Spleen (tissue), 11 donors: ENCODE data around the gene F8. TPM values are rescaled to one million over a fixed set of nuclear protein-coding genes. Genes with fewer than 3 reads are reported as not detected.

Experiments used
- DNase-seq: peaks from one replicate; pipeline ENCODE4 v3.0.0-alpha.2; 2020
- H3K27ac ChIP-seq, 8 donors: fragments of 200-600 bp; sonication (generic) in 7 of 8; 1 replicate in 4 of 8; 2 replicates in 4 of 8; pipeline versions ENCODE4 v1.5.0 to v1.8.0; 2016 to 2021; ENCODE audit warnings: inconsistent platforms in 4 of 8, mild to moderate bottlenecking in 4 of 8, moderate library complexity in 1 of 8
- H3K27me3 ChIP-seq, 7 donors: fragments of 200-600 bp; sonication (generic) in 6 of 7; replicated peaks in 1 of 7; 1 replicate in 4 of 7; 2 replicates in 3 of 7; pipeline versions ENCODE4 v1.5.0 to v1.8.0; 2016 to 2021; ENCODE audit warnings: inconsistent platforms in 3 of 7, mild to moderate bottlenecking in 1 of 7
- H3K36me3 ChIP-seq, 6 donors: fragments of 200-600 bp; sonication (generic) in 5 of 6; 1 replicate in 4 of 6; 2 replicates in 2 of 6; pipeline versions ENCODE4 v1.5.0 to v1.8.0; 2016 to 2021; ENCODE audit warnings: inconsistent platforms in 2 of 6
- H3K4me1 ChIP-seq, 6 donors: fragments of 200-600 bp; sonication (generic) in 5 of 6; 1 replicate in 3 of 6; 2 replicates in 3 of 6; pipeline versions ENCODE4 v1.5.0 to v1.8.0; 2016 to 2021; ENCODE audit warnings: inconsistent platforms in 3 of 6
- H3K4me3 ChIP-seq, 8 donors: fragments of 200-600 bp; sonication (generic) in 7 of 8; 1 replicate in 4 of 8; 2 replicates in 4 of 8; pipeline versions ENCODE4 v1.5.0 to v1.8.0; 2016 to 2021; ENCODE audit warnings: inconsistent platforms in 4 of 8, mild to moderate bottlenecking in 4 of 8, moderate library complexity in 2 of 8
- H3K9me3 ChIP-seq, 8 donors: fragments of 200-600 bp; sonication (generic) in 7 of 8; 1 replicate in 4 of 8; 2 replicates in 4 of 8; pipeline versions ENCODE4 v1.5.0 to v1.8.0; 2016 to 2021; ENCODE audit warnings: inconsistent platforms in 4 of 8
- CTCF ChIP-seq, 11 experiments: fragments of 200-600 bp in 7 of 11; fragments of 450-650 bp in 4 of 11; sonication (generic) in 4 of 11; IDR thresholded peaks in 8 of 11; conservative IDR thresholded peaks in 3 of 11; 1 replicate in 7 of 11; 2 replicates in 4 of 11; pipeline versions ENCODE4 v1.4.0 to v1.8.0; 2016 to 2021; ENCODE audit warnings: antibody characterized with exemption in 11 of 11, inconsistent platforms in 4 of 11, mild to moderate bottlenecking in 1 of 11
- POLR2A ChIP-seq, 3 donors: fragments of 450-650 bp; IDR thresholded peaks; one replicate each; pipeline ENCODE4 v1.5.1; 2017; ENCODE audit warnings: antibody characterized with exemption in 3 of 3, mild to moderate bottlenecking in 1 of 3
- POLR2AphosphoS5 ChIP-seq, 3 donors: sonication (generic); formaldehyde crosslinking; IDR thresholded peaks; one replicate each; pipeline ENCODE4 v1.5.1; 2017; ENCODE audit warnings: antibody characterized with exemption in 3 of 3
- WGBS, 5 donors: extraction: QIAGEN DNeasy Blood & Tissue Kit in 3 of 5; methylation state at CpG; one replicate each; pipeline versions ENCODE4 v1.1.5 to v1.1.7; 2013 to 2018; 5-methylcytosine and 5-hydroxymethylcytosine counted together
- intact Hi-C: fragments of 100-400 bp; cut with DNase I; formaldehyde crosslinking; loops from one replicate; pipeline ENCODE4 v1.15.0; 2023; ENCODE audit warnings: low total_unique reads
- polyA plus RNA-seq, 3 donors: library from polyadenylated mRNA; stranded (reverse); fragments of 200-250 nt; gene quantifications; one replicate each; pipeline ENCODE4 v1.2.1, GENCODE V29; 2013
- total RNA-seq, 7 donors: library from RNA; depleted of rRNA in 3 of 7; stranded (reverse); fragments of >200 nt in 3 of 7; fragmentation: NEBNext Ultra II Directional in 4 of 7; extraction: Animal tissue kit (Norgen Biotek cat#: 25700) in 4 of 7; gene quantifications; one replicate each; pipeline versions ENCODE4 v1.1.0 to v1.2.1, GENCODE V29; 2016 to 2021
- donor health status: healthy with polysubstance abuse.
- donor health status: DM: no; HTN: no; CAD: no; lungs with moderate emphysema.
- donor health status: DM: no; HTN: no; CAD: no.
- donor health status: Bipolar disorder and iron deficiency.
- donor health status: healthy.
- donor health status: DM: no; HTN: no; CAD: no.
- donor health status: DM: yes; HTN: yes; CAD: no.

Gene F8
- total and polyA plus RNA-seq, 10 donors: 3.4 to 135 (median 67.9) TPM

- H3K4me1 ChIP-seq: no peaks in the 10 kb centered on the region
- intact Hi-C loops: no loop called here
- H3K27ac ChIP-seq: no peak overlapping the region
- H3K27me3 ChIP-seq: no peaks in the 10 kb centered on the region
- H3K36me3 ChIP-seq: no peaks in the 10 kb centered on the region
- no peak for TF ChIP-seq CTCF (IDR thresholded peaks at IDR 0.05 in 8 of 11, conservative IDR thresholded peaks at IDR 0.05 in 3 of 11)
- no peaks in the 10 kb centered on the region for H3K9me3 ChIP-seq
- DNase-seq: no peak
- H3K4me3 ChIP-seq: no peak overlapping the region
- 79 to 93% (median 90%) methylated on average over 1 of the region's 1 CpG for WGBS, 5 donors
Measured at GRCh38 chrX:154991476-154991875, 31.0 kb downstream of the F8 start.

GRCh38 chrX:154991039-154991438 is 31.5 kb downstream of the F8 start:
- Histone ChIP-seq H3K9me3 (no peaks in the 10 kb centered on the region), H3K27me3 (no peaks in the 10 kb centered on the region), H3K36me3 (no peaks in the 10 kb centered on the region), H3K4me1 (no peaks in the 10 kb centered on the region), H3K4me3 (no peak overlapping the region), H3K27ac (no peak overlapping the region)
- no peak for DNase-seq
- TF ChIP-seq CTCF (IDR thresholded peaks at IDR 0.05 in 8 of 11, conservative IDR thresholded peaks at IDR 0.05 in 3 of 11): no peak
- no peak for TF ChIP-seq POLR2A (IDR thresholded peaks at IDR 0.05)
- intact Hi-C loops: no loop called here
- WGBS, 5 donors: 53 to 84% (median 66%) methylated on average over 3 of the region's 3 CpGs

DNA sequence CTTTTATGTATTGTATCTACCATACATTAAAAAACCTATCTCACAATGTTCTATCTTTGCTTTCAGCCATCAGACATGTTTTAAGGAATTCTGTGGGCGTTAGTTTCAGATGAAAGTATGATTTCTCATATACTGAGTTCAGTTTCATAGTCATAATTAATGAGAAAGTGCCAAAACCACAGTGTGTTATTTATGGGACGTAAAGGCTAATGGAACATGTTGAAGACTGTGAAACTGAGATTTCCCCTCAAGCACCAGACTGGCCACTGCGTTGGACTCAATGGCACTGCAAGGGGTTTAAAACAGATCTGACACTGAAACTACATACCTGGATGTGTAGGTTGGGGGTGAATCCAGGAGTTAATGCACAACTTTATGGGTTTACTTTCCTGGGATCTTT is 32.0 kb downstream of the F8 start:
- TF ChIP-seq CTCF (IDR thresholded peaks at IDR 0.05 in 8 of 11, conservative IDR thresholded peaks at IDR 0.05 in 3 of 11) (no peak), POLR2AphosphoS5 (IDR thresholded peaks at IDR 0.05) (no peak), POLR2A (IDR thresholded peaks at IDR 0.05) (no peak)
- H3K27me3 ChIP-seq: no peaks in the 10 kb centered on the region
- WGBS, 5 donors: 52 to 83% (median 66%) methylated on average over 3 of the region's 3 CpGs
- intact Hi-C loops: no loop called here
- no peak for DNase-seq
- H3K4me1 ChIP-seq: no peaks in the 10 kb centered on the region
- no peak overlapping the region for H3K27ac ChIP-seq
- H3K4me3 ChIP-seq: no peak overlapping the region
- no peaks in the 10 kb centered on the region for H3K9me3 ChIP-seq
- no peaks in the 10 kb centered on the region for H3K36me3 ChIP-seq

DNA sequence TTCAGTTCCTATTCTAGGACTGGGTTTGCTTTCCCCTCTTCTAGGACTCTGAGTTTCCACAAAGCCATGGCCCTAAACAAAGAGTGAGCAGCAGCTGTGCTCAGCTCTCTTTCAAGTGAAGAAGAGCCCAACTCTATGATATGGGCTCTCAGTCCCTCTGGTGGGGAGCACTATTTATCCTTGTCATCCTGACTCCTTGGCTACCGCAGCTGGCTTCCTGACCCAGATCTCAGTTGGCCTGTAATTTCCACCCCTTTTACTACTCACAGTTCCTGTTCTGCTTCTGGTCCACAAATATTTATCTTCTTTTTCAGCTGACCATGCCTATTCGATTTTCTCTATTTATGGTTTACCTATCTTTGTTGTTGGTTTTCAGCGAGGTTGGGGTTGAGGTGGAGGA is 33.8 kb downstream of the F8 start:
- DNase-seq: no peak
- Histone ChIP-seq H3K9me3 (no peaks in the 10 kb centered on the region), H3K36me3 (no peaks in the 10 kb centered on the region), H3K27me3 (no peaks in the 10 kb centered on the region), H3K4me1 (no peaks in the 10 kb centered on the region), H3K4me3 (no peak overlapping the region), H3K27ac (no peak overlapping the region)
- intact Hi-C loops: no loop called here
- no peak for TF ChIP-seq POLR2A (IDR thresholded peaks at IDR 0.05)
- no peak for TF ChIP-seq POLR2AphosphoS5 (IDR thresholded peaks at IDR 0.05)
- TF ChIP-seq CTCF (IDR thresholded peaks at IDR 0.05 in 8 of 11, conservative IDR thresholded peaks at IDR 0.05 in 3 of 11): no peak
- WGBS, 5 donors: 66 to 85% (median 72%) methylated on average over 3 of the region's 3 CpGs
